Upper lobe of left lung (tissue), 4 donors: ENCODE data around the gene TRIM23.
A peak's percentile ranks its signal among the peaks of the same experiment; 100 is the strongest.

Experiments
- EP300 ChIP-seq, 4 donors: sonication (generic); formaldehyde crosslinking; IDR thresholded peaks; one replicate each; pipeline ENCODE4 v1.5.1; 2017; ENCODE audit warnings: antibody characterized with exemption in 4 of 4, control low read depth in 2 of 4
- POLR2AphosphoS5 ChIP-seq, 2 donors: sonication (generic); formaldehyde crosslinking; IDR thresholded peaks; one replicate each; pipeline ENCODE4 v1.5.1; 2017; ENCODE audit warnings: antibody characterized with exemption in 2 of 2
- TF ChIP-seq, protein P1 (sequence below), 6 experiments: fragments of 450-650 bp in 4 of 6; fragments of 200-600 bp in 2 of 6; sonication (generic) in 2 of 6; IDR thresholded peaks; one replicate each; pipeline ENCODE4 v1.5.1; 2016 to 2019; ENCODE audit warnings: antibody characterized with exemption in 6 of 6

DNA sequence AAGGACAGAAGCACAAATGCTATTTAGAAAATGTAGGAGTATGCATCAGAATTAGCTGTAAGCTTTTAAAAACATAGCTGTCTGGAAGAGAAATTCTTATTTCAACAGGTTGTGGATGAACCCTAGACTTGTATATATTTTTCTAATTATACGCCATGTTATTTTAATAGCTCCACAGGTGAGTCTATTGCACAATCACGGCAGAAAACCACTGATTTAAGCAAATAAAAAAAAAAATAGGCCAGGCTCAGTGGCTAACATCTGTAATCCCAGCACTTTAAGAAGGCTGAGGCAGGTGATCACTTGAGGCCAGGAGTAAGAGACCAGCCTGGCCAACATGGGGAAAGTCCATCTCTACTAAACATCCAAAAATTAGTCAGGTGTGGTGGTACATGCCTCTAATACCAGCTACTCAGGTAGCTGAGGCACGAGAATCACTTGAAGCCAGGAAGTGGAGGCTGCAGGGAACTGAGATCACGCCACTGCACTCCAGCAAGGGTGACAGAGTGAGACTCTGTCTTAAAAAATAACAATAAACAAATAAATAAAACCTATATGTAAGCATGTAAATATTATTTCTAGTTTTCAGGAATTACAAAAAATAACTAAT is 11.7 kb downstream of the TRIM23 start:
- TF ChIP-seq, protein P1, sequence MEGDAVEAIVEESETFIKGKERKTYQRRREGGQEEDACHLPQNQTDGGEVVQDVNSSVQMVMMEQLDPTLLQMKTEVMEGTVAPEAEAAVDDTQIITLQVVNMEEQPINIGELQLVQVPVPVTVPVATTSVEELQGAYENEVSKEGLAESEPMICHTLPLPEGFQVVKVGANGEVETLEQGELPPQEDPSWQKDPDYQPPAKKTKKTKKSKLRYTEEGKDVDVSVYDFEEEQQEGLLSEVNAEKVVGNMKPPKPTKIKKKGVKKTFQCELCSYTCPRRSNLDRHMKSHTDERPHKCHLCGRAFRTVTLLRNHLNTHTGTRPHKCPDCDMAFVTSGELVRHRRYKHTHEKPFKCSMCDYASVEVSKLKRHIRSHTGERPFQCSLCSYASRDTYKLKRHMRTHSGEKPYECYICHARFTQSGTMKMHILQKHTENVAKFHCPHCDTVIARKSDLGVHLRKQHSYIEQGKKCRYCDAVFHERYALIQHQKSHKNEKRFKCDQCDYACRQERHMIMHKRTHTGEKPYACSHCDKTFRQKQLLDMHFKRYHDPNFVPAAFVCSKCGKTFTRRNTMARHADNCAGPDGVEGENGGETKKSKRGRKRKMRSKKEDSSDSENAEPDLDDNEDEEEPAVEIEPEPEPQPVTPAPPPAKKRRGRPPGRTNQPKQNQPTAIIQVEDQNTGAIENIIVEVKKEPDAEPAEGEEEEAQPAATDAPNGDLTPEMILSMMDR (IDR thresholded peaks at IDR 0.05) = no peak
- TF ChIP-seq POLR2AphosphoS5 (IDR thresholded peaks at IDR 0.05) (no peak), EP300 (IDR thresholded peaks at IDR 0.05) (peak in 1 of 4 donors; percentile 84)
